K562 (cell line): ENCODE data around the gene TNPO2.

Experiments
- EP300 ChIP-seq: IDR thresholded peaks from 2 replicates; pipeline ENCODE4 v1.6.1; 2012; ENCODE audit warnings: low read length, improper control_type of control experiment
- POLR2A ChIP-seq: fragments of 450-650 bp; conservative IDR thresholded peaks from 2 replicates; pipeline ENCODE4 v1.6.1; 2016
- PYGO2 ChIP-seq: fragments of 450-650 bp; IDR thresholded peaks from 2 replicates; pipeline ENCODE4 v1.6.1; 2016; ENCODE audit warnings: mild to moderate bottlenecking, missing genetic modification characterization, moderate library complexity, missing compliant biosample characterization
- ZNF175 ChIP-seq: fragments of 200-800 bp; sonication (Bioruptor generic); IDR thresholded peaks from 2 replicates; pipeline ENCODE4 v1.6.1; 2016; ENCODE audit warnings: low read depth, mild to moderate bottlenecking, missing genetic modification characterization, missing compliant biosample characterization
- ZNF318 ChIP-seq, 2 experiments: fragments of 450-650 bp; IDR thresholded peaks; 2 replicates each; pipeline ENCODE4 v1.6.1; 2016; ENCODE audit warnings: mild to moderate bottlenecking in 2 of 2, borderline replicate concordance in 1 of 2, low read depth in 1 of 2, moderate library complexity in 1 of 2

- TF ChIP-seq ZNF318 (IDR thresholded peaks at IDR 0.05; ENCODE audit: borderline replicate concordance in 1 of 2, low read depth in 1 of 2) (peak in 1 of 2 experiments; percentile 49; a peak in 1 of 4 replicates), POLR2A (peak; percentile 79), EP300 (no peak), PYGO2 (tag) (peak; percentile 48; the same call in 1 of the 2 replicates), ZNF175 (CRISPR knock-in tag) (0 out of 2 replicates have a peak, but pooled peaks have one; percentile 35)
These were observed 54.2 kb downstream of the TNPO2 start for GRCh38 chr19:12669270-12670158.
